ENCODE results near the gene NINJ2. TPM values are rescaled to one million over a fixed set of nuclear protein-coding genes. Genes with fewer than 3 reads are reported as not detected.

The NINJ2 gene
- polyA plus RNA-seq, 1 donor from 2014 or later = not detected

DNA sequence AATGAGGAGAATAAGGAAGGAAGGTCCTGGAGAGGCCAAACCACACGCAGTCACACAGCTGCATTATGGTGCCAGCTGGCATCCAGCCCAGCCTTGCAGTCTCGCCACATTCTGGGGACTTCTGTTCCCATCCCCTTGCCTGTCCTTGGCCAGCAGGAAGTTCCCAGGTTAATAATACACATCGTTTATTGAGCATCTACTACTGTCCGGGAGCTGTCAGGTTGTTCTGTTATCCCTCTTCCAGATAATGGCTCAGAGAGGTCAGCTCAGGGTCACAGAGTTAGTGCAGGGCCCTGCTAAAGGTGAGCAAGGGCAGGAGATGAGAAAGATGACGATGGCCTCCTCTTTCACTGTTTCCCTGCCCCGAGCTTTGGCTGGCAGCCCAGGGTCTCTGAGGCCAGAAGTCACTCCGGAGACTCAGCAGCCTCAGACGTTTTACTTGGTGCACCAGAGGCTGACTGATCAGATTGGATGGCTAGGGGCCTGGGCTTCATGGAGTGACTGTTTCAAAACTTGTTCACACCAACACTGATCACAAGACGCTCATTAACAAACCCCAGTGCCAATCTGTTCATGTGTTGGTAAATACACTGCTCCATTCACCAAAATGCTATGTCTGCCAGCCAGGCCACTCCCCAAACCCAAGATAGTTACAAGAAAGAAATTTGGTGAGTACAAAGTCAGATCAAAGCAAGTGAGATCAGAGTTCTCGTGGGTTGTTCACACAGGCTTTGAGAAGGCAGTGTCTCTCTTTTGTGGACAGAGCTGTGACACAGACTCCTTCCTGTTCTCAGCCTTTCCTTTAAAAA, 124.3 kb downstream of the NINJ2 start:
- Histone ChIP-seq H3K27ac (ENCODE audit: low read length) (no peak overlapping the region), H3K36me3 (ENCODE audit: insufficient read depth, low read length) (no peaks in the 10 kb centered on the region), H3K9me2 (ENCODE audit: insufficient read depth, low read length) (no peaks in the 10 kb centered on the region), H3K27me3 (ENCODE audit: insufficient read depth, low read depth, low read length) (no peaks in the 10 kb centered on the region), H3K9me3 (ENCODE audit: low read length) (no peaks in the 10 kb centered on the region), H3K9ac (ENCODE audit: low read length) (no peak overlapping the region), H3K4me2 (ENCODE audit: low read length) (no peak overlapping the region), H2AFZ (ENCODE audit: low read depth, low read length) (no peak overlapping the region), H3F3A (ENCODE audit: insufficient read depth, low read length, poor library complexity, severe bottlenecking) (no peaks in the 10 kb centered on the region), H3K4me3 (ENCODE audit: low read length) (no peak overlapping the region), H3K79me2 (replicated peaks; ENCODE audit: insufficient read depth, low read length) (no peaks in the 10 kb centered on the region), H4K20me1 (ENCODE audit: insufficient read depth) (no peaks in the 10 kb centered on the region)
- no peak for TF ChIP-seq MXI1 (conservative IDR thresholded peaks at IDR 0.05; ENCODE audit: poor library complexity, severe bottlenecking)
- no peak for TF ChIP-seq RAD21 (conservative IDR thresholded peaks at IDR 0.05)
- no peak for TF ChIP-seq EZH2 (IDR thresholded peaks at IDR 0.05; ENCODE audit: borderline replicate concordance, insufficient read depth, low read length, poor library complexity, severe bottlenecking)
- TF ChIP-seq, protein P1, sequence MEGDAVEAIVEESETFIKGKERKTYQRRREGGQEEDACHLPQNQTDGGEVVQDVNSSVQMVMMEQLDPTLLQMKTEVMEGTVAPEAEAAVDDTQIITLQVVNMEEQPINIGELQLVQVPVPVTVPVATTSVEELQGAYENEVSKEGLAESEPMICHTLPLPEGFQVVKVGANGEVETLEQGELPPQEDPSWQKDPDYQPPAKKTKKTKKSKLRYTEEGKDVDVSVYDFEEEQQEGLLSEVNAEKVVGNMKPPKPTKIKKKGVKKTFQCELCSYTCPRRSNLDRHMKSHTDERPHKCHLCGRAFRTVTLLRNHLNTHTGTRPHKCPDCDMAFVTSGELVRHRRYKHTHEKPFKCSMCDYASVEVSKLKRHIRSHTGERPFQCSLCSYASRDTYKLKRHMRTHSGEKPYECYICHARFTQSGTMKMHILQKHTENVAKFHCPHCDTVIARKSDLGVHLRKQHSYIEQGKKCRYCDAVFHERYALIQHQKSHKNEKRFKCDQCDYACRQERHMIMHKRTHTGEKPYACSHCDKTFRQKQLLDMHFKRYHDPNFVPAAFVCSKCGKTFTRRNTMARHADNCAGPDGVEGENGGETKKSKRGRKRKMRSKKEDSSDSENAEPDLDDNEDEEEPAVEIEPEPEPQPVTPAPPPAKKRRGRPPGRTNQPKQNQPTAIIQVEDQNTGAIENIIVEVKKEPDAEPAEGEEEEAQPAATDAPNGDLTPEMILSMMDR (IDR thresholded peaks at IDR 0.05; ENCODE audit: poor library complexity, severe bottlenecking) = no peak
- no peak for TF ChIP-seq TAF1 (IDR thresholded peaks at IDR 0.05; ENCODE audit: low read depth)
- TF ChIP-seq, protein P2, sequence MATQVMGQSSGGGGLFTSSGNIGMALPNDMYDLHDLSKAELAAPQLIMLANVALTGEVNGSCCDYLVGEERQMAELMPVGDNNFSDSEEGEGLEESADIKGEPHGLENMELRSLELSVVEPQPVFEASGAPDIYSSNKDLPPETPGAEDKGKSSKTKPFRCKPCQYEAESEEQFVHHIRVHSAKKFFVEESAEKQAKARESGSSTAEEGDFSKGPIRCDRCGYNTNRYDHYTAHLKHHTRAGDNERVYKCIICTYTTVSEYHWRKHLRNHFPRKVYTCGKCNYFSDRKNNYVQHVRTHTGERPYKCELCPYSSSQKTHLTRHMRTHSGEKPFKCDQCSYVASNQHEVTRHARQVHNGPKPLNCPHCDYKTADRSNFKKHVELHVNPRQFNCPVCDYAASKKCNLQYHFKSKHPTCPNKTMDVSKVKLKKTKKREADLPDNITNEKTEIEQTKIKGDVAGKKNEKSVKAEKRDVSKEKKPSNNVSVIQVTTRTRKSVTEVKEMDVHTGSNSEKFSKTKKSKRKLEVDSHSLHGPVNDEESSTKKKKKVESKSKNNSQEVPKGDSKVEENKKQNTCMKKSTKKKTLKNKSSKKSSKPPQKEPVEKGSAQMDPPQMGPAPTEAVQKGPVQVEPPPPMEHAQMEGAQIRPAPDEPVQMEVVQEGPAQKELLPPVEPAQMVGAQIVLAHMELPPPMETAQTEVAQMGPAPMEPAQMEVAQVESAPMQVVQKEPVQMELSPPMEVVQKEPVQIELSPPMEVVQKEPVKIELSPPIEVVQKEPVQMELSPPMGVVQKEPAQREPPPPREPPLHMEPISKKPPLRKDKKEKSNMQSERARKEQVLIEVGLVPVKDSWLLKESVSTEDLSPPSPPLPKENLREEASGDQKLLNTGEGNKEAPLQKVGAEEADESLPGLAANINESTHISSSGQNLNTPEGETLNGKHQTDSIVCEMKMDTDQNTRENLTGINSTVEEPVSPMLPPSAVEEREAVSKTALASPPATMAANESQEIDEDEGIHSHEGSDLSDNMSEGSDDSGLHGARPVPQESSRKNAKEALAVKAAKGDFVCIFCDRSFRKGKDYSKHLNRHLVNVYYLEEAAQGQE (IDR thresholded peaks at IDR 0.05; ENCODE audit: borderline replicate concordance) = no peak
- TF ChIP-seq EP300 (conservative IDR thresholded peaks at IDR 0.05; ENCODE audit: poor library complexity, severe bottlenecking) = no peak
- no peak for TF ChIP-seq SMC3 (conservative IDR thresholded peaks at IDR 0.05; ENCODE audit: poor library complexity)
- no peak for TF ChIP-seq POLR2AphosphoS5 (IDR thresholded peaks at IDR 0.05)

DNA sequence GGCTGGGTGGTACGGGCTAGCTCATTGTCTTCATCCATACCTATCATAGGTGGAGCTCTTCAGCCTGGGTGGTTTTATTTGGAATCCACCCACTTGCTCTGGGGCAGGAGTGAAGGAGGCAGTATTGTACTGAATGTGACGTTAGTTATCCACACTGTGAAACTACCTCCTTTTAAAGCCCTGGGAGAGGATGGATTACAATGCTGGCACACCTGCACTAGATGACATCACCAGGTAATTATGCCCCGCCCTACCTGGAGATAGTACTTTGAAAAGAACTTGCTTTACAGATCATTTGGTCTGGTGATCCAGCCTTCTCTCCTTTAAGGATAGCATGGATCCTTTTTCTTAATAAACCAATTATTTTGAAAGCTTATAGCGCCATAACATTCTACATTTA, 125.5 kb downstream of the NINJ2 start:
- Histone ChIP-seq H2AFZ (ENCODE audit: low read depth, low read length) (no peak overlapping the region), H3F3A (ENCODE audit: insufficient read depth, low read length, poor library complexity, severe bottlenecking) (no peaks in the 10 kb centered on the region), H3K79me2 (replicated peaks; ENCODE audit: insufficient read depth, low read length) (no peaks in the 10 kb centered on the region), H3K27me3 (ENCODE audit: insufficient read depth, low read depth, low read length) (no peaks in the 10 kb centered on the region), H3K4me2 (ENCODE audit: low read length) (no peak overlapping the region), H3K36me3 (ENCODE audit: insufficient read depth, low read length) (no peaks in the 10 kb centered on the region), H3K9me3 (ENCODE audit: low read length) (no peaks in the 10 kb centered on the region), H3K9me2 (ENCODE audit: insufficient read depth, low read length) (no peaks in the 10 kb centered on the region), H3K27ac (ENCODE audit: low read length) (no peak overlapping the region), H3K9ac (ENCODE audit: low read length) (no peak overlapping the region), H3K4me3 (ENCODE audit: low read length) (no peak overlapping the region), H4K20me1 (ENCODE audit: insufficient read depth) (no peaks in the 10 kb centered on the region)
- TF ChIP-seq POLR2AphosphoS5 (IDR thresholded peaks at IDR 0.05) (no peak), MXI1 (conservative IDR thresholded peaks at IDR 0.05; ENCODE audit: poor library complexity, severe bottlenecking) (no peak)
